Bronchial epithelial cell (primary cell): Measurements from ENCODE around the gene MMP21. TPM values are rescaled to one million over a fixed set of nuclear protein-coding genes. Genes with fewer than 3 reads are reported as not detected.

ENCODE experiments used
- DNase-seq: peaks from one replicate; pipeline ENCODE4 v3.0.0-alpha.2; 2010; ENCODE audit warnings: low read depth
- FAIRE-seq: peaks from 2 replicates; lab custom pipeline; 2011; peaks lifted over from hg19 to GRCh38; lab: Jason Lieb, UNC
- H3K27me3 ChIP-seq: 2 replicates; pipeline ENCODE4 v1.5.1; 2011; ENCODE audit warnings: low read length; ENCODE audit not compliant: control insufficient read depth, insufficient read depth
- H3K36me3 ChIP-seq: 2 replicates; pipeline ENCODE4 v1.5.1; 2011; ENCODE audit warnings: low read length; ENCODE audit not compliant: control insufficient read depth, insufficient read depth
- H3K4me3 ChIP-seq: 2 replicates; pipeline ENCODE4 v1.5.1; 2011; ENCODE audit warnings: mild to moderate bottlenecking, low read depth, low read length, control low read depth
- total RNA-seq: library from RNA; depleted of rRNA; stranded (reverse); fragments of >200 nt; gene quantifications from 2 replicates; pipeline ENCODE4 v1.2.1, GENCODE V29; 2014
- TF ChIP-seq, protein P1 (sequence below): IDR thresholded peaks from 2 replicates; pipeline ENCODE4 v1.5.1; 2011; ENCODE audit warnings: mild to moderate bottlenecking, moderate library complexity, low read length, control low read depth, inconsistent platforms; ENCODE audit not compliant: insufficient read depth, severe bottlenecking

MMP21 gene
- total RNA-seq, 1 donor from 2014 or later = not detected

DNA sequence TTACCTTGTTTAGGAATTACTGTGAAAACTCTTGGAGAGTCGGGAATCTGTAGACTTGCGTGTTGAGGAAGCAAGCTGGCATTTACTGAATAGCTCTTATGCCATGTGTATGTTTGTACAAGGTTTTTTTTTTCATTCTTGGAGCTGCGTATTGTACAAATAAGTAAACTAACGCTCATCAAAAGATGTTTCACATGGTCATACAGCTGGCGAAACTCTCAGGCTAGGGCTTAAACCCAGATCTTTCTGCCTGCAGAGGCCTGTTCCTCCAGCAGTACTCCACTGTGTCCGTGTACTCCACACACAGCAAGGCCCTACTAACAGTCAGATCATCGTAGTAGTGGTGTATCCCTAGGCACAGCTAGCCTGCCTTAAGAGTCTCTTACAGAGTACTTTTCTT is 48.7 kb downstream of the MMP21 start:
- Histone ChIP-seq H3K27me3 (no peaks in the 10 kb centered on the region), H3K36me3 (peaks cover 17% of the 10 kb centered on the region), H3K4me3 (no peak overlapping the region)
- TF ChIP-seq, protein P1, sequence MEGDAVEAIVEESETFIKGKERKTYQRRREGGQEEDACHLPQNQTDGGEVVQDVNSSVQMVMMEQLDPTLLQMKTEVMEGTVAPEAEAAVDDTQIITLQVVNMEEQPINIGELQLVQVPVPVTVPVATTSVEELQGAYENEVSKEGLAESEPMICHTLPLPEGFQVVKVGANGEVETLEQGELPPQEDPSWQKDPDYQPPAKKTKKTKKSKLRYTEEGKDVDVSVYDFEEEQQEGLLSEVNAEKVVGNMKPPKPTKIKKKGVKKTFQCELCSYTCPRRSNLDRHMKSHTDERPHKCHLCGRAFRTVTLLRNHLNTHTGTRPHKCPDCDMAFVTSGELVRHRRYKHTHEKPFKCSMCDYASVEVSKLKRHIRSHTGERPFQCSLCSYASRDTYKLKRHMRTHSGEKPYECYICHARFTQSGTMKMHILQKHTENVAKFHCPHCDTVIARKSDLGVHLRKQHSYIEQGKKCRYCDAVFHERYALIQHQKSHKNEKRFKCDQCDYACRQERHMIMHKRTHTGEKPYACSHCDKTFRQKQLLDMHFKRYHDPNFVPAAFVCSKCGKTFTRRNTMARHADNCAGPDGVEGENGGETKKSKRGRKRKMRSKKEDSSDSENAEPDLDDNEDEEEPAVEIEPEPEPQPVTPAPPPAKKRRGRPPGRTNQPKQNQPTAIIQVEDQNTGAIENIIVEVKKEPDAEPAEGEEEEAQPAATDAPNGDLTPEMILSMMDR = no peak
- FAIRE-seq (no peak), DNase-seq (no peak)

DNA sequence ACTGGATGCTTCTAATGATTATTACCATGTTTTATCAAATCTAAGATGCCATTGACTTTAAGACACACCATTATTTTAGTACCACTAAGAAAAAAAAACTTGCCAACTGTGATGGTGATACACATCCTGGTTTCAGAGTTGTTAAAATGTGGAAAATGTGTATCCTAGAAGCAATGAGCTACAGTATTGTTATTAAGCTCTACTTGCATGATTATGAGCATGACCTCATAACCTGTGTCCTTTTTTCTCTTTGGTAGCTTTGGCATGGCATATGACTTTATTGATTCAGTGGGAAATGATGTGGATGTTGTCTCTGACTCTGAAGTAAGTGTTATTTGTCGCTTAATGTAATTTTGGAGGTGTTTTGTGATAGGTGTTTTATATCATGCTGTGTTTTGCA is 52.8 kb downstream of the MMP21 start:
- DNase-seq (no peak), FAIRE-seq (no peak)
- Histone ChIP-seq H3K27me3 (no peaks in the 10 kb centered on the region), H3K36me3 (peaks cover 10% of the 10 kb centered on the region), H3K4me3 (no peak overlapping the region)
- TF ChIP-seq, protein P1 = no peak

DNA sequence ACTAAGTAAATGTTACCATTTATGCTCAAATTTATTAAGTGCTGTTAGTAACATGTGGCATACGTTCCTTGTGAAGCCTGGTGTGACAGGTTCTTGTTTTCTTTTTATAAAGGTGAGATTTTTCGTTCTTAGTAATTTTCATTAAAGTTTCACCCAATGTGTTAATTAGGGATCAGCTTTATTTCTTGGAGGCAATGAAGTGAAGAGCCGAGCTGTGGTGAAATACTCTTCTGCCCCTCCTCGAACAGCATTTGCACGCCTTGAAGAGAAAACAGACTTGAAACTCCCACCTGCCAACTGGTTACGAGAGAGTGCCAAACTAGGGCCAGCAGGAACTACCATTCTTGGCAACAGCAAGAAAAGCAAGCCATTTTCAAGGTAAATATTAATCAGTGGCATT is 54.6 kb downstream of the MMP21 start:
- H3K4me3 ChIP-seq = no peak overlapping the region
- TF ChIP-seq, protein P1 = no peak
- H3K27me3 ChIP-seq = no peaks in the 10 kb centered on the region
- DNase-seq (no peak), FAIRE-seq (no peak)
- peaks cover 10% of the 10 kb centered on the region for H3K36me3 ChIP-seq

DNA sequence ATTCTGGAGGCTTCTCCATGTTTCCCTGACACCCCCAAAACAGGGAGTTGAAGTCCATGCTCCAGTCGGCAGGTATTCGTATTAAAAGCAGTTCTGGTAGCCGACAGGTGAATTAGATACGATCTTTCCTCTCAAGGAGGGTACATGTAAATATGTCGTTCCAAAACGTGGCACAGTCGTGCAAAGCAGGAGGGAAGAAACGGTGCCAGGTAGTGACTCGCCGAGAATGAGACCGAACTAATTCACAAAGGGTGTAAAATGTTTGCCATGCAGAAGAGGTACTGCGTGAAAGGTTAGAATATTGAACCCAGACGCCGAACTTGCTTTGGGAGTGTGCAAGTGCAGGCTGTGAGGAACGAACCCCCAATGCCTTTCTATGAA is 55.6 kb downstream of the MMP21 start:
- FAIRE-seq (no peak), DNase-seq (peak; percentile 21)
- TF ChIP-seq, protein P1 = no peak
- Histone ChIP-seq H3K36me3 (peaks cover 7% of the 10 kb centered on the region), H3K27me3 (no peaks in the 10 kb centered on the region), H3K4me3 (peak overlapping the region; percentile 73)

DNA sequence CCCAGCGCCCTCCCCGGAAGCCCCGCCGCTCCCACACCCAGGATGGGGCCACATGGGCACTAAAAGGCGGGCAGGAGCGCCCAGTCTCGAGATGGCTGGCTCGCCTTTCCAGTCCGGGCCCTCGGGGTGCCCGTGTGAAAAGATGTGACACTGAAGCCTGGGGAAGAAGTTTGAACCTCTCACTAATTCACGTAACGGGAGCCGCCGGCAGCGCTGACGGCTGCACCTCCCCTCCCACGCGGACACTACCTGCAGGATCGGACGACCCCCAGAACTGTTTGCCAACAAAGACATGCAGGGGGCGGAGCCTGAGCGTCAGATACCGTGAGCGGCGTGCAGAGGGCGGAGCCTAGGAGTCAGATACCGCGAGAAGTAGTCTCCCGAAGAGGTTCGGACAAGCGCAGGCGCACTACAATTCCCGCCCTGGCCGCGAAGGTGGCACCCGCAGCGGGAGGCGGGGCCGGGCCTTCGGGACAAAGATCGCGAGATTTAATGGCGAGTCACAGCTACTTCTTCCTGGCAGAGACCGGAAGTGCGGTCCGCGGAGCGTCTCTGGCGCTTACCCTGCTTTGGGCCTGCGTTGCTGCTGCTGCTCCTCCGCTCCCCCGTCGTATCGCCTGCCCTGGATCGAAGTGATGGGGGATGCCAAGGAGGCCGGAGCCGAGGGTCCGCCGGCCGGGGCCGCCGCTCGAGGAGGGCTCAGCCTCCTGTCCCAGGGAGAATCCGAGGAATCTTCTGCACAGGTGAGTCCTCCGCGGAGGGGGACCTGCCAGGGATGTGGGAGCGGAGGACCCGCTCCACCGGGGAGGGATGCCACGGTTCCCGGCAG is 56.2 kb downstream of the MMP21 start, which contains the start of gene EDRF1:
Gene EDRF1, plus strand, starts transcription at position 537 of the 829 bp plus-strand sequence. Its CDS starts 99 bp downstream, at position 636.
- FAIRE-seq = peak; percentile 36
- Histone ChIP-seq H3K27me3 (no peaks in the 10 kb centered on the region), H3K4me3 (peak within 1 kb of the TSS; percentile 73), H3K36me3 (peaks cover 6% of the 10 kb centered on the region)
- DNase-seq = peak; percentile 95
- TF ChIP-seq, protein P1 = no peak

Other genes with a start within 250 kb of the MMP21 start
- not detected in 2 replicates for gene TEX36, start 92.7 kb downstream of the MMP21 start, total RNA-seq
- gene EDRF1, start 56.1 kb downstream of the MMP21 start, total RNA-seq = 13.4 and 15.5 TPM in 2 replicates
- 17.4 and 20.5 TPM in 2 replicates for gene UROS, start 47.4 kb upstream of the MMP21 start, total RNA-seq
- 39.4 and 56.1 TPM in 2 replicates for gene BCCIP, start 47.7 kb upstream of the MMP21 start, total RNA-seq
- 34.4 and 37.6 TPM in 2 replicates for gene DHX32, start 105.5 kb upstream of the MMP21 start, total RNA-seq
- gene FANK1, start 120.7 kb upstream of the MMP21 start, total RNA-seq = 2.1 and 5.2 TPM in 2 replicates